ENCODE measurements around the gene SLC16A6. TPM values are rescaled to one million over a fixed set of nuclear protein-coding genes. Genes with fewer than 3 reads are reported as not detected.
A peak's percentile ranks its signal among the peaks of the same experiment; 100 is the strongest.
"Not testable (repeated sequence)": the region's sequence is repeated elsewhere in the genome, so short reads cannot be mapped to it uniquely, and the experiment has no call there.

SLC16A6 gene
- total RNA-seq, 1 donor from 2014 or later: 0.19 TPM

DNA sequence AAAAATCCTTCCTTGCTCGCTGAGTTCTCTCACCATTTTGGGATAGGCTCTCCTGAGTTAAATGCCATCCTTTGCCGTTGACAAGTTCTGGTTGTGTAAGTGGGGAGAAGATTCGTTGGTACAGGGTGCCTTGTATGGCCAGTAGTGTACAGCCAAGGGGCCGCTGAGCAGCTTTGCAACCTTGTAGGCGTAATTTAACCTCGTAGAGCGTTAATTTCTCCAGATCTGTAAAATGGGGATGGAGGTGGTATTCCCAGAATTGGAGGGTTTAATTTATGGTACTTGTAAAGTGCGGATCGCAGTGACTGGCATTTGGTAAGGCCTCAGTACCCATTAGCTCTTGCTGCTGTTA, 1.7 kb upstream of the SLC16A6 start:
- intact Hi-C loops (cut with DNase I): no loop called here
- DNase-seq (ENCODE audit: low spot score): no peak

DNA sequence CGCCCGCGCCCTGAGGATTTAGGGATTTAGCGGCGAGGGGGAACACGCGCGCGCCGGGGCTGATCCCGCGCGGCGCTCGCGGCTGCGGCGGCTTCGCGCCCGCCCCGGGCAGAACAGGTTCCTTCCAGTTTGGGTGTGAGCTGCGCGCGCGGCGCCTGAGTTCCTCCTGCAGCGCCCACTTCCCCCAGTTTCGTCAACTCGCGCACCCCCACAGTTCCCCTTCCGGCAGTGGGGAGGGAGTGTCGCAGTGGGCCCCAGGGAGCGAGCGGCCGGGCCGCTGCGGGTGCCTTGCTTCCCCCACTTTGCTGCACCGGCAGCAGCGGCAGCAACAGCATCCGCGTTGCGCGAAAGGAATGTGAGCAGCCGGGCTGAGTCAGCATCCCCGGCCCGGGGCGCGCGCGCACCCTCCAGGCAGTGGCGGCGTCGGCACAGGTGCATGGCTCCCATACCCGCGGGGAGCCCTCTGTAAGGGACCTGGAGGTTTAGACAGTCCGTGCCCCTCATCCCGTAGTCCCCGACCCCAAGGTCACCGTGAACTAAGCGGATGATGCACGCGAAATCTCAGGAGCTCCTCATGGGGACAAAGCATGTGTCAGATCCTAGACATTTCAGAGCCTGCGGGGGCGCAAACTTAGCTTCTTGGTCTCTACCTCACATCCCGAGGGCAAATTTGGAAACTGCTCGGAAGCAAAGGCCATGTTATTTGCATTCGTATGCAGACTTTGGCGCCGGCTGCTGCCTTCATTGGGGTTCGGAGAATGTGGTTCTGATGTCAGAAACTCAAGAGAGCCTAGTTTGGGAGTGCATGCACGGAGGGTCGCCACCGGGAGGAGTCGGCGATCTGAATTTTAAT, 1.1 kb upstream of the SLC16A6 start:
- intact Hi-C loops (cut with DNase I): no loop called here
- peak; percentile 95 for DNase-seq (ENCODE audit: low spot score)

DNA sequence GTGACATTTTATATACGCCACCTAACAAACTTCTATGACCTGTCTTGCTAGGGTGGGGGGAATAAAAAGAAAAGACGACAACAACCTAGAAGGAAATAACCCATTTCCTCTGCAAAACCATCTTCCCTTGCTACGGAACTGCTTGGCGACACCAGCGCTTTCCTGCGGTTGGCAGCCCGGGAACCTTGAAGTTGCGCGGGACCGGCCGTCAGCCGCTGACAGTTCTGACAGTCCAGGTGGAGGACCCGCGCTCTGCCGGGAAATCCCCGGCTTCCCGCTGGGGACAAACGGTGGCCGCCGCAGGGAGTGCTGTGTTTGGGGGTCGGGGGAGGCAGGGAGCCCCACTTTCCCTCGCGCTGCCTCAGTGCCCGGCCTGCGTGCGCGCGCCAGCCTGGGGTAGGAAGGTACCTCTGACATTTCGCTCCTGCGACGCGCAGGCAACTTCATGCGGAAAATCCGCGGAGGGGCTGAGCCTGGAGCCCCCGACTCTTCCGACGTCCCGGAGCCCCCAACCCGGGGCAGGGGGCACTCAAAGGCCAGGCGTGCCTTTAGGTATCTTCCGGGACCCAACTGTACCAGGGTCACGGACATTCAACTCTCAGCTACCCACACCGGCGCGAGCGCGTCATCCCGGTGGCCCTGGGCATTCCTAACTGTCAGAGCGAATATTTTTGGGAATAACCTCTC, 516 bp downstream of the SLC16A6 start:
- no peak for DNase-seq (ENCODE audit: low spot score)
- intact Hi-C loops (cut with DNase I): no loop called here

DNA sequence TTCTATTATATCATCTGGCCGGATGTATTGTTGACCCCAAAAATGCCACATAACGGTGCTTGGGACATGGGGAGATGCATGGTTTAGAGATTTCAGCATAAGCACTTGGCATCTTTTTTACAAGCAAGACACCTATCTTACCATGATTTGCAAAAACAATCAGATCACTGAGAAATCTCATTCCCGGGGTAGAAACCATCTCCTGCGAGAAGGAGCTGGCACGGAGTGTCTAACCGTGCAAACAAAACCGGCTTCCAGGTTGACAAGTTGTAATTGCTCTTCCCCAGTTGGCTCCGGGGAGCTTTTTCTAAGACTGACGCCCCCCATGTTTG, 1.0 kb downstream of the SLC16A6 start:
- intact Hi-C loops (cut with DNase I): no loop called here
- DNase-seq (ENCODE audit: low spot score): no peak

DNA sequence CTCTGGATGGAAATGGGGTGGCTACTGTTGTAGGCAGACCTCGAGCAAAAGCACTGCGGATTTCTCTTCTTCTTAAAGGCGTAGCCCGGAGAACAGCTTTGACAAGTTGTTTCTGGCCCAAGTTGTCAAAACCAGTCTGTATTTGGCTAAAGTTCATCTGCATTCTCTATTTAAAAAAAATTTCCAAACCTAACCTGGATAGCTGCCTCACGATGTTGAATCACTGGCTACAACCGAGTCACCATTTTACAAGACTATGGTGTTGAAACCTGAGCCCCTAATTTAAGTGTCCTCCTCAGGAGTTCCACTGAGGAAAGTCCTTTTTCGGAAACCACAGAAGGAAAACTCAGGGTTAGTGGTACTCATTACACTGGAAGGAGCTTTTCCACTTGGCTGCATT, 1.5 kb downstream of the SLC16A6 start:
- no peak for DNase-seq (ENCODE audit: low spot score)

DNA sequence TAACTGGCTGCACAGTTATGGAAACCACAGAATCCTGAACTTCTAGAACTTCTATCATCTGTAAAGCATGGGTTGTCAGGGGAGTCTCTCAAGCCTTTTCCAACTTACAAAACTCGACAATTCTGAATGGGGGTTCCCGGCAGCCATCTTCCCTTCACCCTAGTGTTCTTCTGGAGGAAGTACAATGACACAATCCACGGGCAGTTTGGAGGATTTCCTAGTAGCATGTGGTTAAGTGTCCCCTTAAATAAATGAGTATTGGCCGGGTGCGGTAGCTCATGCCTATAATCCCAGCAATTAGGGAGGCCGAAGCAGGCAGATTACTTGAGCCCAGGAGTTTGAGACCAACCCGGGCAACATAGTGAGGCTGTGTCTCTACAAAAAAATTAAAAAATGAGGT, 2.1 kb downstream of the SLC16A6 start:
- intact Hi-C loops (cut with DNase I): no loop called here
- DNase-seq (ENCODE audit: low spot score): no peak

More for the DNA sequence above, 1.5 kb downstream of the SLC16A6 start:
- intact Hi-C loops (cut with DNase I): no loop called here

DNA sequence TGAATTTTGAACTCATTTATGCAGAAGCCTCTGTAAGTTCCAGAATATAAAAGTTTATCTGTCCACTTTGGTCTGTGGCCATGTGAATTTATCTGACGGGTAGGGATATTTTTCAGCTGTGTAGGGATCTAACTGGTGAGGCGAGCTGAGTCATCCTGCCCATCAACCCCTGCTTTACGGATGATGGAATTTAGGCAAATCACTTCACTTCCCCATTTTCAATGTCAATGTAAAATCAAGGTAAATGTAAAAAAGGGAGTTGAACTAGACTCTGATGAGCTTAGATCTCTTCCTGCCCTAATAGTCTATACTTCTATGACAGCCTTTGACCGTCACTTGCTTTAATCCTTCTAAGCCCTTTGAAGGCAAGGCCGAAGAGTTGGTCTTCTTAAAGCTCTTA, 2.6 kb downstream of the SLC16A6 start:
- no peak for DNase-seq (ENCODE audit: low spot score)
- intact Hi-C loops (cut with DNase I): no loop called here

DNA sequence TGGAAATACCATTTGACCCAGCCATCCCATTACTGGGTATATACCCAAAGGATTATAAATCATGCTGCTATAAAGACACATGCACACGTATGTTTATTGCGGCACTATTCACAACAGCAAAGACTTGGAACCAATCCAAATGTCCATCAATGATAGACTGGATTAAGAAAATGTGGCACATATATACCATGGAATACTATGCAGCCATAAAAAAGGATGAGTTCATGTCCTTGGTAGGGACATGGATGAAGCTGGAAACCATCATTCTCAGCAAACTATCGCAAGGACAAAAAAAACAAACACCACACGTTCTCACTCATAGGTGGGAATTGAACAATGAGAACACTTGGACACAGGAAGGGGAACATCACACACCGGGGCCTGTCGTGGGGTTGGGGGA, 9.0 kb downstream of the SLC16A6 start:
- DNase-seq (ENCODE audit: low spot score); intact Hi-C loops (cut with DNase I): not testable (repeated sequence)

DNA sequence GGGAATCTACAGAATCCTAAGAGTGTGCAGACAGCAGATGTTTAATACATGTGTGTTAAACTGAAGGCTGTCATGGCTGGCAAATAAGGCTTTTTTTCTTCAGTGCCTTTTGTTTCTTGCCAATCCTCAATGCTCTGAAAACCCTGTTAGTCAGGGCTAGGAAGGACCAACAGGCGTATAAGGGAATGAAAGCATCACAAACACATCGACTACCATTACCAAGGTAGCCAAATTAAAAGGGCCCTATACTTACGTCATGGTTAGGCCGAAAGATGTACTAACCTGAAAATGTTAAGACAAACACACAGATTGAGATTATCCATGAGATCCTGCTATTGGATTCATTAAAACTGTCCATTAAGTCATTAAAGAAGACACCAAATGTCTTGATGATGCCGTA, 13.1 kb downstream of the SLC16A6 start:
- intact Hi-C loops (cut with DNase I): no loop called here
- no peak for DNase-seq (ENCODE audit: low spot score)

DNA sequence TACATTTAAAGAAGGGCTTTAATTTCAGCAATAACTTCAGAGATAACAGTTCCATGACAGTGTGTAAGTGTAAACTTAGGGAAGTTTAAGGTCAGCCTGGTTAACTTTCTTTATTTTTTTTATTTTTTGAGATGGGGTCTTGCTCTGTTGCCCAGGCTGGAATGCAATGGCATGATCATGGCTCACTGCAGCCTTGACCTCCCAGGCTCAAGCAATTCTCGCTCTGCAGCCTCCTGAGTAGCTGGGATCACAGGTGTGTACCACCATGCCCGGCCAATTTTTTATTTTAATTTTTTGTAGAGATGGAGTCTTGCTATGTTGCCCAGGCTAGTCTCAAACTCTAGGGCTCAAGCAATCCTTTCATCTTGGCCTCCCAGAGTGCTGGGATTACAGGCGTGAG, 14.6 kb downstream of the SLC16A6 start:
- intact Hi-C loops (cut with DNase I); DNase-seq (ENCODE audit: low spot score): not testable (repeated sequence)

DNA sequence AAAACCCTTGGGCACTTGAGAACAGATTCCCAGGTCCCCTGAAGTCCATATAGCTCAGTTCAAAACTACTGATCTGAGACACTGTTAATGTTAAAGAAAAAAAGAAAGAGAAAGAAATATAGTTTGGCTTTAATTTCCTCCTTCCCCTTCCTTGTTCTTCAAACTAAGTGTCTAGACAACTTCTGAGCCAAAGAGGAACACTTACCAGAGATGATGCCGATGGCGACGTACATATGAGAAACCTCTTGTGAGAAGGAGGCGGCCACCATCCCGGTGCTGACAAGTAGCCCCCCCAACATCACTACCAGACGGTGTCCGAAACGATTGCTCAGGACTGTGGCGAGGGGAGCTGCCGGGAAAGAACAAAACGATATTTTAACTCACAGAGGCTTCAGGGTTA, 17.2 kb downstream of the SLC16A6 start:
- no peak for DNase-seq (ENCODE audit: low spot score)
- intact Hi-C loops (cut with DNase I): no loop called here

DNA sequence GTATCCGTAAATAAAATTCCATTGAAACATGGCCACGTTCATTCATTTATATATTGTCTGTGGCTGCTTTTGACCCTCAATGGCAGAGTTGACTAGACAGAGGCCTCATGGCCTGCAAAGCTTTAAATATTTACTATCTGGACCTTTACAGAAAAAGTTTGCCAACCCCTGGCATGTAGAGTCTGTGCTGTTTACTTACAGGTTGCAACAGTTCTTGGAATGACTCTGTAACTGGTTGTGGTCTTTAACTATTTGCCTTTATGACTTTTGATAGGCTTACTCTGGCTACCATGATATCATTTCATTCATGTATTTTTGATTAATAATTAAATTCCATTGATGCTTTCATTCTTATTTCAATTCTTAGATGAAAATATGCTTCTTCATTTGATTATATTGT, 25.1 kb downstream of the SLC16A6 start:
- not testable (repeated sequence) for DNase-seq (ENCODE audit: low spot score)
- intact Hi-C loops (cut with DNase I): loop anchor here (10.0 kb wide), 1 partner anchor 499 kb away; no protein-coding TSS in a partner anchor

DNA sequence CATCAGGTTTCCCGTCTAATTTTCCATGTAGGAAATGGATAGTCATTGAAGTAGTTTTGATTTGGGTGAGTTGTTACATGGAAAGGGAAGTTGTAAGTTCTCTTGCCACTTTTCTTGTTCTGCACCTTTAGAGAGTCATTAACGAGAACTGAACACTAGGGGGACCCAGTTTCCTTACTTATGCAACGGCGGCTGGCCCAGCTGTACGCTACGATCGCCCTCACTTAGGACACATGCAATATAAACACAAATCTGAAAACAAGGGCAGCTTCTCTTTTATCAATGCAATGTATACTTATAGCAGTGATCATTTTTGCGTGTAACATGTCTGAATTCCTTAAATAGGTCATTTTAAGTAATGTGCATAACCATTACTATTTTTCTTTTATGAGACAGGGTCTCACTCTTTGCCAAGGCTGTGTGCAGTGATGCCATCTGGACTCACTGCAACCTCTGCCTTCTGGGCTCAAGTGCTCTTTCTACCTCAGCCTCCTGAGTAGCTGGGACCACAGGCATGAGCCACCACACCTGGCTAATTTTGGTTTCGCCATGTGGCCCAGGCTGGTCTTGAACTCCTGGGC, 27.7 kb downstream of the SLC16A6 start:
- intact Hi-C loops (cut with DNase I): loop anchor here (2.0 to 10.0 kb wide), 4 partner anchors 136 to 502 kb away; no protein-coding TSS in a partner anchor
- DNase-seq (ENCODE audit: low spot score): not testable (repeated sequence)

DNA sequence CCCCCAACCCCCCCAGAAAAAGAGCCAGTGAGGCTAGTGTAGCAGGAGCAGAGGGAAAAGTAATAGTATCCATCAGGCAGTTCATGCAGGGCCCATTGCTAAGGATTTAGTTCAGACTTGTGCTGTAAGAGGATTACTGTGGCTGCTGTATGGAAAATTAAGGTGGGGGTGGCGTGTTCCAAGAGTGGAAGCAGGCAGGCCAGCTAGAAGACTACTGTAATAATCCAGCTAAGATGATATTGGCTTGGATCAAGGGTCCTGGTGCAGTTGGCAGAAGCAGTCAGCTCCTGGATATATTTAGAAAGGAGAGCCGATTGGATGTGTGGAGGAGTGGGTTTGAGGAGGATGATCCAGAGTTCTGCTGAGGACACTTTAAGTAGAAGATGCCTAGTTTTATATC, 28.5 kb downstream of the SLC16A6 start:
- DNase-seq (ENCODE audit: low spot score): not testable (repeated sequence)
- intact Hi-C loops (cut with DNase I): loop anchor here (2.0 to 10.0 kb wide), 4 partner anchors 136 to 502 kb away; no protein-coding TSS in a partner anchor

DNA sequence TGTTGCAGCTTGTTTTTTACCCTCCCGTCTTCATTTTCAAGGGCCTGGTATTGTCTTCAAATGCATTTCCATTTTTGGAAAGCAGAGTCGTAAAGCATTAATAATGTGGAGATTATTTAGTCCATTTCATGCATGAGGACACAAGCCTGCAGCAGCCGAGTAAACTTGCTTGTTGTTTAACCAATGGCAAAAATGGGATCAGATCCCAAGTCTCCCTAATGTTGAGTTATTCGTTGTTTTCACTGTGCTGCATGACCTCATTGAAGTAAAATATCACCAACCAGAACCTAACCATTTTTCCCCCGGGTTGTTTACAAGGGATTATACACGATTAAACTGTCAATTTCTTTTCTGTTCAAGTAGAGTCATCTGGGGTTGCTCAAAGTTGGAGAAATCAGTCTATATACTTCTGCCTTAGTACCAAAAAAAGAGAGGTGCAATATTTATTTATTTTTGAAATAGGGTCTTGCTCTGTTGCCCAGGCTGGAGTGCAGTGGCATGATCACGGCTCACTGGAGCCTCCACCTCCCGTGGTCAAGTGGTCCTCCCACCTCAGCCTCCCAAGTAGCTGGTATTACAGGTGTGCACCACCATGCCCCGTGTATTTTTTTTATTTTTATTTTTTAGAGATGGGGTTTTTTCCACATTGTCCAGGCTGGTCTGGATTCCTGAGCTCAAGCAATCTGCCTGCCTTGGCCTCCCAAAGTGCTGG, 30.7 kb downstream of the SLC16A6 start:
- DNase-seq (ENCODE audit: low spot score): no peak
- intact Hi-C loops (cut with DNase I): loop anchor here (10.0 kb wide), 1 partner anchor 505 kb away; no protein-coding TSS in a partner anchor

DNA sequence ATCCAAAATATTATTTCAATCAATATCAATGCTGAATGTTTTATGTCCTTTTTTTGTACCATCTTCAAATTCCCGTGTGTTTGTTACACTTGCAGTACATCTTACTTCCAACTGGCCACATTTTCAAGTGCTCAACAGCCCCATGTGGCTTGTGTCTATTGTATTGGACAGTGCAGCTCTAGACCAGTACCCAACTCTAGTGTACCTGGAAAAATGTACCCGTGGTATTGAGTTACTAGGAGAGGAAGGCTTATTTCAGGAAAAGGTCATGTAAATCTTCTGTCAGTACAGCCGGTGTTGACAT, 31.3 kb downstream of the SLC16A6 start:
- DNase-seq (ENCODE audit: low spot score); intact Hi-C loops (cut with DNase I): not testable (repeated sequence)

DNA sequence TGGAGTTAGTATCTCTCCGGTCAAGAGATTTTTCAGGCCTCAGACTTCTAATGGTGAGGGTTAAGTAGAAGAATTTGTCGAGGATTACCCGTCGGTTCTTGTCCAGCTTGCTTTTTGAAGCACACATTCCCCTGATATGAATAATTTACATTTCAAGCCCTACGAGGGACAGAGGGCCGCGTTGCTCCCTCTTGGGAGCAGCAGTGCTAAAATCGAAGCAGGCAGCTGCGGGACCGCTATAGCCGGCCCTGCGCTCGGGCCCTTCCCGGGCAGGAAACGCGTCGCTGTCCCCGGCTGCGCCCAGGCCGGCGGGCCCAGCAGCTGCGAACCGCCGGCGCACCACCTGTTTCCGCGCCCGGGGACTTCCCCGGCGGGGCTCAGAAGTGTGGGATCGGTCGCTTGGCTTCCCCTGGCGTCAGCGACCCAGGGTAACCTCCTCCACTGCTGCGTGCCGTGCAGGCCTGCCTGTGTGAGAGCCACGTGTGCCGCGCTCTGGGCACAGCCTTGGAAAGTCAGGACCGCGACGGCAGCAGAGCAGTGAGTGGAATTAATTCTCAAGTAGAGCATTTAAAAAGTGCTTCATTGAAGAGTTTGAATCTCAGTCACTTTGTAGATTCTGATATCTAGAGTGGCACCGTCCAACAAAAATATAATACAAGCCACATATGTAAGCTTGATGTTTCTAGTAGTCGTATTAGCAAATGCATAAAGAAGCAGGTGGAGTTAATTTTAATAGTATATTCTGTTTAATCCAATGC, 31.9 kb downstream of the SLC16A6 start:
- DNase-seq (ENCODE audit: low spot score); intact Hi-C loops (cut with DNase I): not testable (repeated sequence)

DNA sequence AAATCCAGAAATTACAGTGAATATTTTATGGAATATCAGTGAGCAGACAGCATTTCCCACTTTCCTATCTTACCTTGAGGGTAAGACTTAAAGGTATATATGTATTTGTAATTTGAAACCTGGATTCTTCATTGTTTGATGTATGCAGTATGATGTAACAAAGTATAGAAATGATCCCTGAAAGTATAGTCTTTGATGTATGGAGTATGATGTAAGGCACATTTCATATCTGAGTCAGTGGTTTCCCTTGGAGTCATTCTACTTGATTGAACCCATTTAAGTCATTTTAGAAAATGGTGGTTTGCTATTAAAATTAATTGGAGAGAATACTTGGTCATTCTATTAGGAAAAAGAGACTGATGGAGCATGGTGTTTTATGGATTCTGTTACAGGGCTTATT, 33.0 kb downstream of the SLC16A6 start:
- intact Hi-C loops (cut with DNase I): no loop called here
- DNase-seq (ENCODE audit: low spot score): no peak

DNA sequence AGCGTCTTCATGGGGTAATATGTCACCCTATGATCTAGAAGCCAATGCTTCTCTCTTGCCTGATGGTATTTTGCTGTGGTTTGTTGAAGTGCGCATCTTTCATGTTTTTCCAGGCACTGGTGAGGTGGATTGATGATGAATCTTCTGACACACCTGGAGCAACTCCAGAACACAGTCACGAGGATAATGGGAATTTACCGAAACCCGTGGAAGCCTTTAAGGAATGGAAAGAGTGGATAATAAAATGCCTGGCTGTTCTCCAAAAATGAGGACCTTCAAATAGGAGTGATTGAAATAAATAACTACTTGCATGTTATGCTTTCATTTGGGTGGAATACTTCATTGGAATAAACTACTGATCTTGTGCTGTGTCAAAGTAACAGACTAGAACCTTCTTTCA, 34.2 kb downstream of the SLC16A6 start:
- DNase-seq (ENCODE audit: low spot score); intact Hi-C loops (cut with DNase I): not testable (repeated sequence)

Data from cardiac septum (tissue), 1 donor.